Measurements from ENCODE around the gene FSTL4.

DNA sequence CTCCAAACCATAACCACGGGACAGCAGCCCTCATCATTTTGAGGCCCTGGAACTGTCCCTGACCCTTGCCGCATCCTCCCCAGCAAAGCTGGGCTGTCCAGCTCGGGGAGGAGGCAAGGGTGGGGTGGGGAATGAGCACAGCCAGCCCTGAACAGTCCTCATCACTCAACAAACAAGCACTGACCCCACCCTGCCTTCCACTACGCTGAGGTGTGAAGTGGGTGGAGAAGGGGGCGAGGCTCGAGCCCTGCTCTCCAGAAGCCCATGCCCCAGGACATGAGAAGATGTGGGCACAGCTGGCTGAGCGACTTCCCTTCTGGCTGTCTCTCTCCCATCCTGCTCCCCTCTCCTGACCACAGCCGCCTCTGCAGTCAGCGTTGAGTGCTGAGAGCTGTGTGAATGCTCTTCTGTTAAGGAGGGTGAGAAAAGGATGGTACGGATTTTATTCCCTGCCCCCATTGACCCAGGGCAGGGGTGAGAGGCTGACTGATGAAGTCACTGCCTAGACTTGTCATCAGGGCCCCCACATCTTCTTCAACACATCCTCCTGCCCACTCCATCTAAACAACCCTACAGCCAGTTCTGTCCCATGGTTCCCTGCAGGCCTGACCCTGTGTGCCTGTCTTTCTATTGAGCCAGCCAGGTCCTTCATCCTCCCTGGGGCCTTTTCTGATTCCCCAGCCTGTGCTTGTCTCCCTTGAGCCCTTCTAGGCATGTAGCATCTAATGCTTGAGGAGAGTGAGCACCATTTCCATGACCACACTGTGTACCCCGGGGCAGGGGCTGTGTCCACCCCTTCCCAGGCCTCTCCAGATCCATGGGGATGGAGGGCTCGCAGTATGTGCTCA, 276.0 kb downstream of the FSTL4 start:
- TF ChIP-seq POLR2A (IDR thresholded peaks at IDR 0.05), result no peak
- TF ChIP-seq, protein P1, sequence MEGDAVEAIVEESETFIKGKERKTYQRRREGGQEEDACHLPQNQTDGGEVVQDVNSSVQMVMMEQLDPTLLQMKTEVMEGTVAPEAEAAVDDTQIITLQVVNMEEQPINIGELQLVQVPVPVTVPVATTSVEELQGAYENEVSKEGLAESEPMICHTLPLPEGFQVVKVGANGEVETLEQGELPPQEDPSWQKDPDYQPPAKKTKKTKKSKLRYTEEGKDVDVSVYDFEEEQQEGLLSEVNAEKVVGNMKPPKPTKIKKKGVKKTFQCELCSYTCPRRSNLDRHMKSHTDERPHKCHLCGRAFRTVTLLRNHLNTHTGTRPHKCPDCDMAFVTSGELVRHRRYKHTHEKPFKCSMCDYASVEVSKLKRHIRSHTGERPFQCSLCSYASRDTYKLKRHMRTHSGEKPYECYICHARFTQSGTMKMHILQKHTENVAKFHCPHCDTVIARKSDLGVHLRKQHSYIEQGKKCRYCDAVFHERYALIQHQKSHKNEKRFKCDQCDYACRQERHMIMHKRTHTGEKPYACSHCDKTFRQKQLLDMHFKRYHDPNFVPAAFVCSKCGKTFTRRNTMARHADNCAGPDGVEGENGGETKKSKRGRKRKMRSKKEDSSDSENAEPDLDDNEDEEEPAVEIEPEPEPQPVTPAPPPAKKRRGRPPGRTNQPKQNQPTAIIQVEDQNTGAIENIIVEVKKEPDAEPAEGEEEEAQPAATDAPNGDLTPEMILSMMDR (IDR thresholded peaks at IDR 0.05), result no peak

Data from body of pancreas (tissue), 4 donors.